Testis (tissue), 2 donors: ENCODE results near the gene TNS2.

Source experiments
- POLR2A ChIP-seq: fragments of 450-650 bp; IDR thresholded peaks from one replicate; pipeline ENCODE4 v1.6.1; 2017; ENCODE audit warnings: antibody characterized with exemption, mild to moderate bottlenecking, moderate library complexity
- TF ChIP-seq, protein P1 (sequence below), 3 experiments: fragments of 450-650 bp in 2 of 3; fragments of 200-600 bp in 1 of 3; sonication (generic) in 1 of 3; IDR thresholded peaks; one replicate each; pipeline ENCODE4 v1.5.1; 2016 to 2019; ENCODE audit warnings: antibody characterized with exemption in 3 of 3, mild to moderate bottlenecking in 2 of 3, moderate library complexity in 1 of 3

DNA sequence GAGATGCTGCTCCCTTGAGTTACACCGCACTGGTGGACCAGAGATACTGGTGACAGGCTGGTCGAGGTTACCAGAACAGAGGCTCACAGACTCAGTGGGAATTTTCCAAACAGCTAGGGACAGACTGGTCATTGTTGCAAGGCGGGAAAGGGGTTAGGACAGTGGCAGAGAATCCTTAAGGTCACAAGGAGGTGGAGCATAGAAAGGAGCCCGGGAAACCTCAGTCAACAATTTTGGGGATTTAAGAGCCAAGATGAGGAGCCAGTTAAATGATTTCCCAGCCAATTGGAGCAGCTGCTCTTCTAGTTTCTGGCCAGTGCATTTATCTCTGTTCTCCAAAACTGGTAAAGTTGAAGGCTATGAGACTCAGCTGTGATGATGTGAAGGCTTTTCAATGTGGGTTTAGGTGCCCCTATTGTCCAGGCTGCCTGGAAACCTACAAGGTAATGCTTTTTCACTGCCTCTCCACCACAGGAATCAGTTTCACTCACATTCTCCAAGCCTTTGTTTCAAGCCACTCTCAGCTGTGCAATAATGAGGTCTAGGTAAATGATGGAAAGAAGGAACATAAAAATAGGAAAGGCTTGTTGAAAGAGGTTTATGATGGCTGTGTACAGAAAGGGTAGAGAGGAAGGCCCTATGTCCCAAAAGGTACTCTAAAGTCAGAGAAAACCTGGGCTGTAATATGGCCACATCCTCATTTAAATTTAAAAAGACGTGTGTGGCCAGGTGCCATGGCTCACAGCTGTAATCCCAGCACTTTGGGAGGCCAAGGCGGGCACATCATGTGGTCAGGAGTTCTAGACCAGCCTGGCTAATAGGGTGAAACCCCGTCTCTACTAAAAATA, 7.0 kb upstream of the TNS2 start:
- TF ChIP-seq, protein P1, sequence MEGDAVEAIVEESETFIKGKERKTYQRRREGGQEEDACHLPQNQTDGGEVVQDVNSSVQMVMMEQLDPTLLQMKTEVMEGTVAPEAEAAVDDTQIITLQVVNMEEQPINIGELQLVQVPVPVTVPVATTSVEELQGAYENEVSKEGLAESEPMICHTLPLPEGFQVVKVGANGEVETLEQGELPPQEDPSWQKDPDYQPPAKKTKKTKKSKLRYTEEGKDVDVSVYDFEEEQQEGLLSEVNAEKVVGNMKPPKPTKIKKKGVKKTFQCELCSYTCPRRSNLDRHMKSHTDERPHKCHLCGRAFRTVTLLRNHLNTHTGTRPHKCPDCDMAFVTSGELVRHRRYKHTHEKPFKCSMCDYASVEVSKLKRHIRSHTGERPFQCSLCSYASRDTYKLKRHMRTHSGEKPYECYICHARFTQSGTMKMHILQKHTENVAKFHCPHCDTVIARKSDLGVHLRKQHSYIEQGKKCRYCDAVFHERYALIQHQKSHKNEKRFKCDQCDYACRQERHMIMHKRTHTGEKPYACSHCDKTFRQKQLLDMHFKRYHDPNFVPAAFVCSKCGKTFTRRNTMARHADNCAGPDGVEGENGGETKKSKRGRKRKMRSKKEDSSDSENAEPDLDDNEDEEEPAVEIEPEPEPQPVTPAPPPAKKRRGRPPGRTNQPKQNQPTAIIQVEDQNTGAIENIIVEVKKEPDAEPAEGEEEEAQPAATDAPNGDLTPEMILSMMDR (IDR thresholded peaks at IDR 0.05) = no peak
- no peak for TF ChIP-seq POLR2A
